T-helper 17 cell (primary cell): ENCODE data around the gene DNAJB4. TPM values are rescaled to one million over a fixed set of nuclear protein-coding genes. Genes with fewer than 3 reads are reported as not detected.
A peak's percentile ranks its signal among the peaks of the same experiment; 100 is the strongest.

Experiments used
- ATAC-seq: fragments of 150-1000 bp; cut with Tn5 transposase; 2 replicates; pipeline ENCODE4 v1.10.0; 2021; ENCODE audit warnings: mild to moderate bottlenecking, moderate library complexity
- DNase-seq, 3 donors: peaks; one replicate each; pipeline versions ENCODE4 v3.0.0 to v3.0.0-alpha.2; 2020 to 2021
- H3K9me3 ChIP-seq: one replicate; pipeline ENCODE4 v1.7.0; 2013; ENCODE audit warnings: low read length, mild to moderate bottlenecking; ENCODE audit not compliant: control insufficient read depth, poor library complexity, severe bottlenecking
- H3K27ac Mint-ChIP-seq: one replicate; pipeline ENCODE4 v1.8.0; 2022; ENCODE audit warnings: mild to moderate bottlenecking, moderate library complexity, mixed read lengths
- H3K27me3 Mint-ChIP-seq: one replicate; pipeline ENCODE4 v1.8.0; 2022; ENCODE audit warnings: mixed read lengths
- H3K36me3 Mint-ChIP-seq: one replicate; pipeline ENCODE4 v1.8.0; 2022; ENCODE audit warnings: low read depth, mixed read lengths
- H3K4me1 Mint-ChIP-seq: one replicate; pipeline ENCODE4 v1.8.0; 2022; ENCODE audit warnings: mild to moderate bottlenecking, mixed read lengths
- H3K4me3 Mint-ChIP-seq: one replicate; pipeline ENCODE4 v1.8.0; 2022; ENCODE audit warnings: mild to moderate bottlenecking, moderate library complexity, mixed read lengths
- total RNA-seq, 4 donors: library from RNA in 2 of 4; stranded (reverse) in 2 of 4; gene quantifications; one replicate each; pipeline ENCODE4 v1.2.3 and lab custom pipeline; 2022 to 2026

The DNAJB4 gene
- total RNA-seq, 2 donors from 2014 or later = 15.2 to 20.8 TPM

DNA sequence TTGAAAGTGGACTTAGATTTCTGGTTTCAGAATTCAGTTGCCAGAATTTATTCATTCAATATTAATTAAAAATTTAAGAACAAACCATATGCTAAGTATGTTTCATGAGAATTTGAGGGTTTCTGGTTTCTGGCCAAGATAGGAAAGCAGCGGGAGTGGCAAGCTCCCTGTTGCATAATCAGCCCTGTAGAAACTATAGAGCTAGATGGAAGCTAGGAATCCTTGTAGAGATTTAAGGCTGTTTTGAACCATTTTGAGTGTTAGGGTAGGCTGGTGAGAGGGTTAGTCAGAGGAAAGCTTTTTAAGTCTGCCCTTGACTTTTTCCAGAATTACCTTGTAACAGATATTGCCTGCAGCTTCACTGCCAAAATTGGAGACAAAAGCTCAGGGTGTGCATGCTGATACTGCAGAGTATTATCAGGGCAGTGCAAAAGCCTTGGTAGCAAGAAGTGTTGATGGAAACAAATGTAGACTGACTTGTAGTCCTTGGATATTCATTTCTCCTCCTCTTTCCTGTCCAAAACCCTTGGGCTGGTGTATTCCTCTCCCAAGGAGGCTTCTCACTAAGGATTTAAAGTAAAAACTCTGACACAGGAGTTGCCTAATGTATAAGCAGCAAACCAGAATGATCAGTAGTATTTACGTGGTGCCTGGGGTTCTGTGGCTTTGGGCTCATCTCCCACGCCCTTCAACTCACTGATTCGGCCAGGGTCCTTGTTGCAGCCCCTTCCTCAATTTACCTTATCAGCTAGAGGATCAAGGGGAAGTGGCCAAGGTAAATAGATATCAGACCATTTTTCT is 28.5 kb downstream of the DNAJB4 start:
- no peak for DNase-seq
- H3K27me3 Mint-ChIP-seq = peaks cover 15% of the 10 kb centered on the region
- H3K9me3 ChIP-seq = no peaks in the 10 kb centered on the region
- no peak overlapping the region for H3K27ac Mint-ChIP-seq
- ATAC-seq = no peak
- H3K4me3 Mint-ChIP-seq = no peak overlapping the region
- no peaks in the 10 kb centered on the region for H3K36me3 Mint-ChIP-seq
- no peaks in the 10 kb centered on the region for H3K4me1 Mint-ChIP-seq

DNA sequence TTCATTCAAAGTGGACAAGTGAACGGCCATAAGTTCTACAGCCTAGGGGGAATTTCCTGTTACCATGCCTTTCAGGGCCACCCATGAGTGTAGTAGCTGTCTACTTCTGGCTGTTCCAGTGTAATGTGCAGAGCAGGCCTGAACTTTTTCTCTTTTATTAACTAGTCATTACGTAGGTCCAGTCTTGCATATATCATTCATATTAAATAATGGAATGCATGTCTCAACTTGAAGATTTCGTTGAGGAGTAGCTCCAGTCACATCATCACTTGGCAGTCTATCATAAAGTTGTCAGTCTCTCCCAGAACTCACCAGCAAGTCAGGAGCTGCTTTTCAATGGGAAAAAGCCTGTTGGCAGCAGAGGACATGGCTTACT is 29.0 kb downstream of the DNAJB4 start:
- Mint-ChIP-seq H3K27me3 (peaks cover 15% of the 10 kb centered on the region), H3K27ac (no peak overlapping the region), H3K4me1 (no peaks in the 10 kb centered on the region), H3K4me3 (no peak overlapping the region), H3K36me3 (no peaks in the 10 kb centered on the region)
- no peaks in the 10 kb centered on the region for H3K9me3 ChIP-seq
- DNase-seq (no peak), ATAC-seq (no peak)

DNA sequence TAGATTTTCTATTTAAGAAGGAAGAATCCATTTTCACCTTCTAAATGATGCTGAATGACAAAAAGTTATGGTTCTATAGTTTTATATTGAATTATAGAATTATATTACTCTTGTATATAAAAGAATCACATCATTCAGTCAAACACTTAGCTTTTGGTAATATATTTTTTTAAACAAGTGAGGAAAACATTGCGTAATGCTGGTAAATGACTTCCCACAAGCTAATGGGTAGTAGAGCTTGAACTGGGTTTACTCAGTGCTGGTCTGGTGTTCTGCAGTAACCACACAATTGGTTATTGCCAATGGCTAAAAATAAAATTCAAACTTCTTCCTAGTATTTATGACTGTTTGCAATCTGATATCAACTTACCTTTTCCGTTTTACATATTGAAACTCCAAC is 30.4 kb downstream of the DNAJB4 start:
- ATAC-seq (no peak), DNase-seq (no peak)
- H3K4me1 Mint-ChIP-seq = no peaks in the 10 kb centered on the region
- no peaks in the 10 kb centered on the region for H3K36me3 Mint-ChIP-seq
- peaks cover 15% of the 10 kb centered on the region for H3K27me3 Mint-ChIP-seq
- no peaks in the 10 kb centered on the region for H3K9me3 ChIP-seq
- no peak overlapping the region for H3K27ac Mint-ChIP-seq
- H3K4me3 Mint-ChIP-seq = no peak overlapping the region

DNA sequence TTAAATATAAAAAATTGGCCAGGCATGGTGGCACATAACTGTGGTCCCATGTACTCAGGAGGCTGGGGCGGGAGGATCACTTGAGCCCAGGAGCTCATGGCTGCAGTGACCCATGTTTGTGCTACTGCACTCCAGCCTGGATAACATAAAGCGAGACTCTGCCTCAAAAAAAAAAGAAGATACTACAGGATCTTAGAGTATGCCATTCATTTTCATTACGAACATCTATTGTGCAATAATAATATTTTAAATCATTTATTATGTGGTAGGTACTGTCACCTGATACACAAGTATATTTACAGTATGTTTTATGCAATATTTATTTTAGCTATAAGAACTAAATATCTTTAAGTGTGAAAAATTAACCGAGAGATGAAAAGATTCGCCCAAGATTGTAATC is 31.7 kb downstream of the DNAJB4 start:
- H3K4me1 Mint-ChIP-seq = peaks cover 3% of the 10 kb centered on the region
- ATAC-seq (no peak), DNase-seq (no peak)
- no peaks in the 10 kb centered on the region for H3K36me3 Mint-ChIP-seq
- H3K27me3 Mint-ChIP-seq = peaks cover 15% of the 10 kb centered on the region
- H3K4me3 Mint-ChIP-seq = no peak overlapping the region
- H3K9me3 ChIP-seq = no peaks in the 10 kb centered on the region
- no peak overlapping the region for H3K27ac Mint-ChIP-seq

DNA sequence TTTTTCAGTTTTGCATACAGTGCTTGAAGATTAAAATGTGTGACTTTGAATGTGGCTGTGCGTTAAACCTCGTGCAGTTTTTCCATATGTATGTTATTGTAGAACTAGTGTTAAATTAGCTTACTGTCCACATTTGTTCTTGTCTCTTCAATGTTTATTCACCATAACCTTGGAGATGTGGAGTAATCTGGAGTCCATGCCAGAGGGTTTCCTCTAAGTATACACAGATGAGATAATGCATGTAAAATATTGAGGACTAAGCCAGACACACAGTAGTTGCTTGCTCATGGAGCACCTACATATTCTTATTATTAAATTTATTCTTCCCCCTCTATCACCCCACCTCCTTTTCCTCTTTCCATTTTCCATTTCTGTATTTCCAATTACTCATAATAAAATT is 33.3 kb downstream of the DNAJB4 start:
- Mint-ChIP-seq H3K27me3 (peaks cover 19% of the 10 kb centered on the region), H3K4me1 (peaks cover 3% of the 10 kb centered on the region), H3K27ac (no peak overlapping the region), H3K4me3 (no peak overlapping the region), H3K36me3 (no peaks in the 10 kb centered on the region)
- H3K9me3 ChIP-seq = no peaks in the 10 kb centered on the region
- DNase-seq (no peak), ATAC-seq (no peak)

DNA sequence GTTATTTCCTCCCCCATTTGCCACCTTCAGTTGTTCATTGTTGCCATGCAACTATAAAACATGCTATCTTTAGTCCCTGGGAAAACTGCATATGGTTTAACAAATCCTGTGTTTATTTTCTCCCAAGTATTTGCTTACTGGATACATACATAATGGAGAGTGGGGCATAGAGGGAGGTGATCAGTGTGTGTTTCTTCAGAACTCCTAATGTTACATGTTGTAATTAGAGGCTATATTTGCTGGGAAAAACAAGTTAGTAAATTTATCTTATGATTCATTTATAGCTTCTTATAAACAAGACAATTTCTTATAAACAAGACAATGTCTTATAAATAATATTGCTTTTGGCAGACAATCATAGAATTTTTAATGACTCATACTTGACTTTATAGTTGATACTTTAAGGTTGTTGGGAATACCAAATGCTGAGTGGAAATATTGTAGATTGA is 33.8 kb downstream of the DNAJB4 start:
- ATAC-seq (no peak), DNase-seq (no peak)
- Mint-ChIP-seq H3K27ac (no peak overlapping the region), H3K27me3 (peaks cover 17% of the 10 kb centered on the region), H3K4me1 (peaks cover 3% of the 10 kb centered on the region), H3K4me3 (no peak overlapping the region), H3K36me3 (no peaks in the 10 kb centered on the region)
- H3K9me3 ChIP-seq = no peaks in the 10 kb centered on the region

DNA sequence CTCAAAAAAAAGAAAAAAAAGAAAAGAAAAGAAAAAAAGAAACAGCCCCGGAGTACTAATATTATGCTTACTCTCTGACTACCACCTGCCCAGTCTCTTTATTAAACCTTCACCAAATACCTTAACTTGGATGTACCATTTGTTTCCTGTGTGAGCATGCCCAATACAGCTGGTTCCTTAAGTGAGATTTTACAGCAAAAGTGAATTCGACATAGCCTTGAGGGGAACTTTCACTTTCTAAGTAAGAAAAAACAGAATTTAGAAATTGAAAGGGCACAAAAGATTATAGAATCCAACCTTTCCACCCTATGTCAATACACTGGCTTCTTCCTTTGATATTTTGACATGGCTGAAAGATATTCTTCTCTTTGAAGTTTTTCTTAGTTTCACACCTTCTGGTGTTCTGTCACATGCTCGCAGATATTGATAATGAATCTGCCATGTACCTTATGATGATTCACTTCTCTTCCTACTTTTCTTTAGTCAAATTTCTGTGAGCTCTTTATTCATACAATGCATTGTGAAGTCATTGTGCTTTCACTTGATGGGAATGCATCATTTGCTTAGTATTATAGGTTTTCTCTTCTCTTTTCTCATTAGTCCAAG is 35.8 kb downstream of the DNAJB4 start:
- Mint-ChIP-seq H3K27ac (no peak overlapping the region), H3K36me3 (no peaks in the 10 kb centered on the region), H3K4me1 (peaks cover 15% of the 10 kb centered on the region), H3K27me3 (peaks cover 19% of the 10 kb centered on the region), H3K4me3 (peak overlapping the region; percentile 51)
- ATAC-seq (no peak), DNase-seq (no peak)
- no peaks in the 10 kb centered on the region for H3K9me3 ChIP-seq

DNA sequence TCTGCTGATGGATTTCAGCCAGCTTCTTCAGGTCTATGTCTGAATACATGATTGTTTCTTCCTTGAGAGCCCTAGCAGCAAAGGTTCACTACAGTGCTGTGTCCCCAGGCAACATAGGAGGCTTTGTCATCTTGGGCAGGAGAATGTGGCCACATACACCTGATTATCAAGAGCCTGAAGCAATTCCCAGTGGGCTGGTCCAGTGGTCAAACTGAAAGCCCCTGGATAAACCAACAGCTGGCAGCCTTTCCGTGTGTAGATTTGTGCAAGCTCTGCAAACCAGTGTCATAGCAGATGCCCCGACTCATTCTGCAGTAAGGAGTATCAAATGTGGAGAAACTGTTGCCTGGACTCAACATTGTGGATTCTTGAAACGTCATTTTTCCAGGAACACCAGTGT is 38.7 kb downstream of the DNAJB4 start:
- Mint-ChIP-seq H3K4me1 (peaks cover 17% of the 10 kb centered on the region), H3K4me3 (no peak overlapping the region), H3K36me3 (no peaks in the 10 kb centered on the region), H3K27ac (no peak overlapping the region), H3K27me3 (peaks cover 42% of the 10 kb centered on the region)
- DNase-seq (no peak), ATAC-seq (no peak)
- no peaks in the 10 kb centered on the region for H3K9me3 ChIP-seq

DNA sequence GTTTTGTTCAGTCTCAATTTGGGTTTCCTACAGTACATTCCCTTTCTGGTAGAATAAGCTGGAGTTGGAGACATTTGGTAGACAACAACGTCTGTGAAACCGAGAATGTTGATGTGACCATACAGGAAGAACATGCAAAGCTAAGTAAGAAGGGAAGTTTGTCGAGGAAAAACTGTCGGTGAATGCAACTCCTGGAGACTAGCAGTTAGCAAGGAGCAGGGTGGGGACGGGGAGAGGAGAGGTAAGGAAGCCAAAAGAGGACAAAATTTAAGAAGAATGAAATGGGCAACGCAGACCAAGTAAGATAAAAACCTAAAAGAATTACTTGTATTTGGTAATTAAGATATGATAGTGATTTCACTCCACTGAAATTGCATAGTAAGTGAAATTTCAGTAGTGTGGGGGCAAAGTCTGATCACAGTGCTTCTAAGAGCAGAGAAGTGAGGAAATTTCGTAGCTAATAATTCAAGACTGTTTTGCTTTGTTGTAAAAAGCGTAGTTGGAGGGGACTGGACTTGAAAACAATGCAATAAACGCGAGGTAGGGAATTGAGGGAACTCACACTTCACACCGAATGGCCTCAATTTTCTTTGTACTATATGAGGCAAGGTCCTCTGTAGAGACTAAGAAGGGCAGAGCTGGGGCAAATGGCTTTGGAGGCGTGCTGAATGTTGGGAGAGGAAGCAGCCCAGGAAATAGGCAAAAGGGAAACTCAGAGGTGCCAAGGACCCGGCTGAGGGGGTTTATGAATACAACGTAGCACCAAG is 40.2 kb downstream of the DNAJB4 start:
- DNase-seq (no peak), ATAC-seq (peak; percentile 17)
- peaks cover 54% of the 10 kb centered on the region for H3K27me3 Mint-ChIP-seq
- no peaks in the 10 kb centered on the region for H3K9me3 ChIP-seq
- peaks cover 17% of the 10 kb centered on the region for H3K4me1 Mint-ChIP-seq
- H3K4me3 Mint-ChIP-seq = peak overlapping the region; percentile 85
- H3K27ac Mint-ChIP-seq = no peak overlapping the region
- H3K36me3 Mint-ChIP-seq = no peaks in the 10 kb centered on the region

DNA sequence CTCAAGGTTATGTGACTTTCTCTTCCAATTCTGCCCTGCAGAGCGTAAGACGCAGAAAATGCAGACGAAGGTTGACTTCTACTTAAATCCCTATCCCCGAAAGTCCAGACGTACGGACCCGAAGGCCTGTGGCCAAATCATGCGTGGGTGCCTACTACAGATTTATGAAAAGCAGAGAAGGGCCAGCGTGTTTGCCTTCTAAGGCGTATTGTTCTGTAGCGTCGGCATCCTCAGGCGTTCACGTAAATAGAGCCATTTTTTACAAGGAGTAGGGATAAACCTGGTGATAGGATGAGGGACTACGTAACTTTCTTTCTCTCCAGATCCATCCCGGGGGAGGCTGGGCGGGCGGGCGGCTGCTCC is 40.8 kb downstream of the DNAJB4 start:
- DNase-seq (no peak), ATAC-seq (peak; percentile 22)
- peaks cover 56% of the 10 kb centered on the region for H3K27me3 Mint-ChIP-seq
- peak overlapping the region; percentile 85 for H3K4me3 Mint-ChIP-seq
- H3K36me3 Mint-ChIP-seq = no peaks in the 10 kb centered on the region
- peaks cover 17% of the 10 kb centered on the region for H3K4me1 Mint-ChIP-seq
- no peak overlapping the region for H3K27ac Mint-ChIP-seq
- no peaks in the 10 kb centered on the region for H3K9me3 ChIP-seq

DNA sequence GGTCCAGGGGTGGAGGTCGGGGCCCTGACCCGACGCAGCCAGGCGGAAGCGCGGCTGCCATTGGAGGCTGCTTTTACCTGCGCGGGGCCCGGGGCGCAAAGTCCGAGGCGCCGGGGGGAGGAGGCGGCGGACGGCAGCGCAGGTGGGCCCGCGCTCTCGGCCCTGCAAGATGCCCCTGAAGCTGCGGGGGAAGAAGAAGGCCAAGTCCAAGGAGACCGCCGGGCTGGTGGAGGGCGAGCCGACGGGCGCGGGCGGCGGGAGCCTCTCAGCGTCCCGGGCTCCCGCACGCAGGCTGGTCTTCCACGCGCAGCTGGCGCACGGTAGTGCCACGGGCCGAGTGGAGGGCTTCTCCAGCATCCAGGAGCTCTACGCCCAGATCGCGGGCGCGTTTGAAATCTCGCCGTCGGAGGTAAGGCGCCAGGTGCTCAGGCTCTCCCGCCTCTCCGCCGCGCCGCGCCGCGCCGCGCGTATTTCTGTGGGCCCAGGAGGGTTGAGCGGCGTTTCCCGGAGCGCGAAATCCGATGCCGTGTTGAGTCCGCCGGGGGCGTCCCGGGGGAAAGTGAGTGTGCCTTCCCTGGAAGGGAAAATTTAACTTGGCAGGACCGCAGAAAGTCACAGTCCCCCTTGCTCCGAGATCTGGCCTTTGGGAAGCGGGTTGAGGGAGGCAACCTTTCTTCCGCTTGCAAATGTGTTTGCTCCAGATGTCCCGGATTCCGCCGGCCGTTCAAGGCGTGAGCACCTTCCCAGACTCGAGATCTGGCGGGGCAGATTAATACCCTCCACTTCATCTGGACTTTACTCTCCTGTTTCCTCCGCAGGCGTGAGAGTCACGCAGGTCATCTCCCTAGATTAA is 41.4 kb downstream of the DNAJB4 start, which contains the start of gene GIPC2:
Gene GIPC2 (plus strand): TSS at position 41 of the 853 bp plus-strand sequence. CDS start 129 bp downstream, at position 170.
- Mint-ChIP-seq H3K27me3 (peaks cover 56% of the 10 kb centered on the region), H3K36me3 (no peaks in the 10 kb centered on the region), H3K4me1 (peaks cover 14% of the 10 kb centered on the region), H3K4me3 (peak within 1 kb of the TSS; percentile 85), H3K27ac (no peak within 1 kb of the TSS)
- DNase-seq (no peak), ATAC-seq (peak; percentile 68)
- no peaks in the 10 kb centered on the region for H3K9me3 ChIP-seq

DNA sequence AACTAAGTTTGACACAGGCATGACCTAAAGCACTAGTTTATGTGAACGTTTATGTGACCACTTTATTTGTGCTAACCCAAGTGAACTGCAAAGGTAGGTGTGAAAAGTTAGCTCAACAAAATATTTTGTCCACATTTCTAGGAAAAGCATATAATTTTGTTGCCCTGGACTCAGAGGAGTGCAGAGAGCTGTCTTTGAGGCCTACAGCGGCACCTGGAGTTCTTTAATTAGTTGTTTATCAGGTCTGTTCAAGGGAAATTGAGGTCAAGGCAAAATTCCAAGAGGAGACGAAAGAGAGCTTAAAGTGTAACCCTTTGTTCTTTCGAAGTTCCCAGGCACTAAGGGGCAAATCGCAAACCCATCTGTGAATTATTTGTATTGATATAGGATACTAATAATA is 42.4 kb downstream of the DNAJB4 start:
- DNase-seq (no peak), ATAC-seq (no peak)
- Mint-ChIP-seq H3K27ac (no peak overlapping the region), H3K27me3 (peaks cover 56% of the 10 kb centered on the region), H3K4me3 (peak overlapping the region; percentile 83), H3K36me3 (peaks cover 3% of the 10 kb centered on the region), H3K4me1 (peaks cover 14% of the 10 kb centered on the region)
- no peaks in the 10 kb centered on the region for H3K9me3 ChIP-seq

DNA sequence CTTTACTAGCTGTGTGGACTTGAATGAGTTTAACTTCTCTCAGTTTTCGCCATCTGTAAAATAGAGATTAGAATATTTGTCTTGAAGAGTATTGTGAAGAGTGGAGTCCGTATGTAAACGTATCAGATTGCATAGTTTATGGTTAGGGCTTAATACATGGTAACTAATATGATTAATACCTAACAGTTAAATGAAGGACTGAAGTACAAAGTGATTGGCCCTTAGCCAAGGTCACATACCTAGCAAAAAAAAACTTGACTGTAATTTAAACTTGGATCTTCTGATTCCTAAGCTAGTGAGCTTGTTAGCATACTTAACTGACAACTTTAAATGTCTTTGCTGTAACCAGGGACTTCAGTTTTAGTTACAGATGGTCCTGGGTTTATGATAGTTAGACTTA is 42.9 kb downstream of the DNAJB4 start:
- no peak for ATAC-seq

More for the DNA sequence above, 42.9 kb downstream of the DNAJB4 start:
- peaks cover 56% of the 10 kb centered on the region for H3K27me3 Mint-ChIP-seq
- H3K9me3 ChIP-seq = no peaks in the 10 kb centered on the region
- no peak overlapping the region for H3K27ac Mint-ChIP-seq
- peaks cover 3% of the 10 kb centered on the region for H3K36me3 Mint-ChIP-seq
- no peak for DNase-seq
- no peak overlapping the region for H3K4me3 Mint-ChIP-seq
- H3K4me1 Mint-ChIP-seq = peaks cover 14% of the 10 kb centered on the region
